NOMO-1 treated with dmso at 0.1 percent for 144 hours (cell line): Measurements from ENCODE around the gene SVIL.
"Not testable (repeated sequence)": the region's sequence is repeated elsewhere in the genome, so short reads cannot be mapped to it uniquely, and the experiment has no call there.

Experiments
- DNase-seq: peaks from one replicate; lab custom pipeline; 2025; ENCODE audit not compliant: unreplicated experiment; lab: John Stamatoyannopoulos, UW

Gene SVIL

DNA sequence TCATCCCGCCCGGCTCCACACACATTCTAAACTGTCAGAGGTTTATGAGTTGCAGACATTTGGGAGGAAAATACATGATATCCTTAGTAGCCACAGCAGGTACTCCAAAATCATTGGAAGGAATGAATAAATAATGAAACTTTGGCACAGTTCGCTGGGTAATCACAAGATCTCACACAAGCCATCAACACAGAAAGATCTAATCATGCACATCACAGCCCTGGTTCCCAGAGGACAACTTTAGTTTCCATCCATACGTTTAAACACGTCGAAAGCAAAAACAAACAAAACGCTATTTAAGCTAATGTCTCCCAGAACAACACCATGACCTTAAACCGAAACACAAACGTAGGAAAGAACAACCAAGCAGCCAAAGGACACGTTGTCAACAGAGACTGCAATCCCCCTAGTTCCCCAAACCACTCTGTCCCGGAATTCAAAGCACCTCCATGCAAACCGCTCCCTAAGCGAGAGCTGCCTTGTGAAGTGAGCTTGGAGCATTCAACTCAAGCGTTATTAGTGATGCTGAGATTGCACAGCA is 12.3 kb downstream of the SVIL start:
- no peak for DNase-seq

- DNase-seq: no peak
Measured at GRCh38 chr10:29621161-29621560, 13.6 kb downstream of the SVIL start.

GRCh38 chr10:29620112-29620690 is 14.6 kb downstream of the SVIL start:
- DNase-seq: no peak

GRCh38 chr10:29619241-29619669 is 15.5 kb downstream of the SVIL start:
- no peak for DNase-seq

DNA sequence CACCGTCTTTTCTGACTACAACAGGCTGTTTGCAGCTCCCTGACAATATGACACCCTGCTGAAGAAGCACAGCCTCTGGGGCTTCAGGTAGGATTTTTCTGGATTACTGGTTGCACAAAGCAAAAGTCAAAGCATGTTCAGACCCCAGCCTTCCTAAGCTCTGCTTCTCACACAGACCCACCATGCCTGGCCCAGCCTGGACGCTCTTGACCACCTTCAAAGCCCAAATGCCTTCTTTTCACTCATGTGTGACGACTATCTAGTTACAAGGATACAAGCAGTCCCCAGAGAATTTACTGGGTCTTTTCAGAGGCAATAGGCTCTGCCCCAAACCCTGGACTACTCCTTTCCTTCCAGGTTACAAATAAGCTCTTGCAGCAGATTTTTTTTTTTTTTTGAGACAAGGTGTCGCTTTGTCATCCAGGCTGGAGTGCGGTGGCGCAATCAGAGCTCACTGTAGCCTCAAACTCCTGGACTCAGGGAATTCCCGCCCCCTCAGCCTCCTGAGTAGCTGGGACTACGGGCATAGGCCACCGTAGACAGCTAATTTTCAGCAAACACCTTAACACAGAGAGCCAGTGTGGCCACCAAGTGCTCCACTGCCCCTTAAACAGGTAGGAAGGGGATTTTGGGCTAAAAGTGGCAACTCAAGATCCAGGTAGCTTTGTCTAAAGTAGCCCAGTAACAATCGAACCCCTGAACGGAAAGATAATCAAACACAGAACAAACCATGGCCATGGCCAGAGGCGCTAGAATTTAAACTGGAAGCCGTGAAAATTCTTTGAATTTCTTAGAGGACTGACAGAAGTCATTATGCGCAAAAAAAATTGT is 16.2 kb downstream of the SVIL start:
- DNase-seq: no peak

DNA sequence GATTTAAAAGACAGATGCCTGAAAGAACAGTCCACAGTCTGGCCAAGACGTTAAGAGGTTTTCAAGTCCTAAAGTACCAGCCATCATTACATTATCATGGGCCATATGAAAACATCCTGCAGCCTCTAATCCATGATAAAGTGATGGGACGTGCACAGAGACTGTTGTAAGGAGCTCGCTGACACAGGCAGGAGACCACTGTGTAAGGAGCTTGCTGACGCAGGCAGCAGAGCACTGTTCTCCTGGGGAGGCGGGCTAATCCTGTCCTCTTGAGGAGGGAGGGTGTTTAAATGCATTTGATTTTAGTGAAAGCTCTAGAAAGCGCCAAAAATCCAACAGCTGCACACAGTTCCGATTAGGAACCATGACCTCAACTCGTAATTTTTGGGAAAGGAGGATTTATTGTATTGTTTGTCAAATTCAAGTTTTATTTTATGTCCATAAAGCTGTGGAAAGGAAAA is 16.9 kb downstream of the SVIL start:
- no peak for DNase-seq

- DNase-seq: no peak
Measured at GRCh38 chr10:29616542-29616941, 18.2 kb downstream of the SVIL start.

GRCh38 chr10:29615195-29615594 is 19.6 kb downstream of the SVIL start:
- no peak for DNase-seq

GRCh38 chr10:29614289-29614688 is 20.5 kb downstream of the SVIL start:
- DNase-seq: not testable (repeated sequence)

DNA sequence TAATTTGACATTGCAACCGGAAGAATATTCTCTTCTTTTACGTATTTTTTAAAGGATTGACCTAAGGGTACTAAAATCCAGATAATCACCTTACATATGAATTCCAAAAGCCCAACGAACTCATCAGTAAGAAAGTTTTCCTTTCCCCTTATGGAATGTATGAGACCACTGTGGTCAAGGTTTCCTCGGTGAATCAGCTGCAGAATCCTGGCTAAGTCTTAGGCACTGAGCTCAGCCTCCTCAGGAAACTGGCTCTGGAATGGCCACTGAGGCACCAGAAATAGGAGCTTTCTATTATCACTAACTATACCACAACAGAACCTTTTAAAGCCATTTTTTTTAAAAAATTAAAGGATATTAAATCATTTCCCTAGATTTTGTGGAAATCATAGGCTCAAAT is 21.0 kb downstream of the SVIL start:
- no peak for DNase-seq

DNA sequence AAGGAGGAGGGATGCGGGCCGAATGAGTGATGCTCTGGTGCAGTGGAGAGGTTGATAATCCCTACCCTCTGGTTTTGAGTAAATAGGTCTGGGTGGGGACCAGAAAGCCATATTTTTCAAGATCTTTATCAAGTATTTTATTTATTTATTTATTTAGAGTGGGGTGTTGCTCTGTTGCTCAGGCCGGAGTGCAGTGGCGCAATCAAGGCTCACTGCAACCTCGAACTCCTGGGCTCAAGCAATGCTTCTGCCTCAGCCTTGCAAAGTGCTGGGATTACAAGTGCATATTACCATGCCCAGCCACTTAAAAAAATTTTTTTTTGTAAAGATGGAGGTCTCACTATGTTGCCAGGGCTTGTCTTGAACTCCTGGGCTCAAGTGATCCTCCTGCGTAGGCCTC is 21.6 kb downstream of the SVIL start:
- no peak for DNase-seq

DNA sequence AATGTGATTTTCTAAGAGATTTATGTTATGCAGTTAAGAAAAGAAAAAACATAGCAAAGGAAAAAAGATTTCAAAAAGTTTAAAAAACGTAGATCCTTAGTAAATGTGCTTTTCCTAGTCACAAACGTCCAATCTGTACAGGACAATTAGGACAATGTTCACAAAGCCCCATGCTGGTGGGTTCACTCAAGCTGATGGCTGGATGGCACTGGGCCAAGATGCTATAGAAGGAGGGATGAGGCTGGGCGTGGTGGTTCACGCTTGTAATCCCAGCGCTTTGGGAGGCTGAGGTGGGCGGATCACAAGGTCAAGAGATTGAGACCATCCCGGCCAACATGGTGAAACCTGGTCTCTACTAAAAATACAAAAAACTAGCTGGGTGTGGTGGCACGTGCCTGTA is 22.1 kb downstream of the SVIL start:
- no peak for DNase-seq

DNA sequence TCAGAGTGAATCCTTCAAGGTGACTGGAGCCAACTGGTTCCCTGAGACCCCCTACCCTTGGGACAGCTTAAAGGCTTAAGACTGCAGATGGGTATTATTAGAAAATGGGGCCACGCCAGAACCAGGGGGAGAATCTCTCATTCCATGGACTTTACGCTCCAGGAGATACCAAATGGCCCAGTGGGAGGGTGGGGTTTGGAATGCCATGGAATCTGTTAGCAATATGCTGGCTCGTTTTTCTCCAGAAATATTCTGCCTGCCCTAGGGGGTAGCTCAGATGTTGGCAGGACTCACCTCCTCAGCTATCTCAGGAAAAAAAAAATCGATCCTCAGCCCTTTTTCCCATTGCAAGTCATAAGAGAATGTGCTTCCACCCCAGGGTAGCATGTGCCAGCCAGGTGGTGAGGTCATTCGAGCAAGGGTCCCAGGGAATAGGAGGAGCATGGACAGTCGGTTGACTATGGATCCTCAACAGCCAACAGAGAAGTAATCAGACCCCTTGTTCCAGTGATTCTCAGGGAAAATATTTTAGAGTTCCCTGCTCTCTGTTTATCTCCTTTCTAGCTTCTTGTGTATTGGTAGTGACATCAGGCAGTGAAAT is 22.9 kb downstream of the SVIL start:
- DNase-seq: no peak

DNA sequence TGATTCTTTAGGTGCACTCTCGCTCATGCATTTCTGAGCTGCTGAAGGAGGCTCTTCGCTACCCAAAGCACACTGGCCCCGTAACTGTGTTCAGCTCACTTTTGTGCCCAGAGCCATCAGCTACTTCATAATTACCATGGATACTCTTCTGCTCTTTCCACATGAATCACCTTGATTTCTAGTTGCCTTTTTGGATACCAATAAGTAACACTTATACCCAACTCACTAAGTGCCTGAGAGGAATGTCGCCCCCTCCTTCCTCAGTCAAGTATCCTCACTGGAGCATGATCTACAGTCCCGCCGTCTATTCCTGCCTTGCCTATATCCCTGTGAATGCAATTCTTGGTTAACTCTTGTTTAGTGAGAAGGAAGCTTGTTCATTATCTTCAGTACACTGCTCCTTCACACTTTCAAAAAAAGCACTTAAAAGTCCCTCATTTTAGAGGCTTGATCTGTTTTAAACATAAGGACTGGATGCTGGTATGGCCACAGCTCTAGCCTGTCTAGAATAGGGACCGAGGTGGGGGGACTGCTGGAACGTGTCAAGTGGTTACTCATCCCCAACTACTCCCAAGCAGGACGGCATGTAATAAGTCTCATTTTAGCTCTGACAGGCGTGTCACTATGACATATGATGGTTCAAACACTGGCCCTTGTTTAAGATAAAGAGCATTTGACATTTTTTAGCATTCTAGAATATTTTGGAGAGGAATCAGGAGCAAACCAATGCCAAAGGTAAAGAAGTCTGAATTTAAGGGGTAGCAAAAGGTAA is 23.7 kb downstream of the SVIL start:
- DNase-seq: no peak

GRCh38 chr10:29610331-29610730 is 24.4 kb downstream of the SVIL start:
- DNase-seq: not testable (repeated sequence)

DNA sequence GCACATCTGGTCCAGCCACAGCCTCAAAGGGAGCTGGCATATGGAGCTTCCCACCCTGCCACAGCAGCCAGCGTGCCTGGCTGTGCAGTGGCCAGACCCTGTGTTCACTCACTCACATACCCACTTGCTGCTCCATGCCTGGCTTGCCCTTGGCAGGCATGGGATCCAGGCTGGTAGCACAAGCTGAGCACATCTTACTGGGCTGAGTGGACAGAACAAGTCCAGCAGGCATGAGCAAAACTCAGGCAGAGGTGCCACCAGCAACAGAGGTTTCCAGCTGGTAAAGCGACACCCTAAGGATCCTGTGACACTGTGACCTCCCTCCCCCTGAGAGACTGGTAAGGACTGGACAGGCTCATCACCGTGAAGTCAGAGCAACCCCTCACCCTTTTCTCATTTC is 25.1 kb downstream of the SVIL start:
- DNase-seq: no peak

DNA sequence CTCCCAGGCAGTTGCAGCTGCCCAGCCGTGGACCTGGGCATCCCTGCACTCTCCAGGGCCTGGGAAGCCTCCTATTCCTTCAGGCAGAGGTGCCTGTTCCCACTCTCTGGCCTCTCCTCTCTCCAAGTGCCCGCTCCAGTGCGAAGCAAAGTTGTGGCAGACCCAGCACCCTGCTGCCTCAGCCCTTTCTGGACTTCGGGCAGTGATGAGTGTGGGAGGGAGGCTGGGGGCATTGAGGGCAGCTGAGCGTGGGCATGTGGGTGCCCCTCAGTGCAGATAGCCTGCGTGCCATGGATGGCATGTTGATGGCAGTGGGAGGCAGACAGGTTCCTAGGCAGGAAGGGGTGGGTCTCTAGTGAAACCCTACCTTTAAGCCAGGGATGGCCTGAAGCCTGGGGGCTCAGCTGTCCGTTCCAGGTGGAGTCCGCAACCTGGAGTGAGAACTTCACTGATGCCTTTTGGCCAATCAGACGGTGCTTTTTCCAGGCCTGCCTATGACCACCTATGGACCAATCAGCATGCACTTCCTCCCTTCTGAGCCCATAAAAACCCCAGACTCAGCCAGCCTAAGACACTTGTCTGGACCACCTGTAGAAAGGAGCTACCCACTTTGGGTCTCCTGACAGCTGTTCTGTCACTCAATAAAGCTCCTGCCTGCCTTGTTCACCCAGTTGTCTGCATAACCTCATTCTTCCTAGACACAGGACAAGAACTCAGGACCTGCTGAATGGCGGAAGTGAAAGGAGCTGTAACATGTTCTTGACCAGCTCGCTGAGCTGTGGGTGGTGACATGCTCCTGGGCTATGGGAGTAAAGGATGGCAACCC is 26.1 kb downstream of the SVIL start:
- DNase-seq: no peak

- DNase-seq: no peak
Measured at GRCh38 chr10:29608062-29608461, 26.7 kb downstream of the SVIL start.

GRCh38 chr10:29607576-29607975 is 27.2 kb downstream of the SVIL start:
- no peak for DNase-seq

GRCh38 chr10:29606693-29607092 is 28.1 kb downstream of the SVIL start:
- DNase-seq: not testable (repeated sequence)
